GM23338 (cell line): ENCODE measurements around the gene TAPBPL. TPM values are rescaled to one million over a fixed set of nuclear protein-coding genes. Genes with fewer than 3 reads are reported as not detected.

Experiments used
- ATAC-seq: fragments of 200-7000 bp; cut with Tn5 transposase; 3 replicates; pipeline ENCODE4 v1.9.1; 2020
- DNase-seq: peaks from one replicate; pipeline ENCODE4 v3.0.0-alpha.2; 2015; ENCODE audit warnings: low spot score
- H2AFZ ChIP-seq: fragments of 200-600 bp; sonication (generic); 2 replicates; pipeline ENCODE4 v1.8.0; 2016; ENCODE audit warnings: antibody characterized with exemption, mild to moderate bottlenecking, moderate library complexity
- H3F3A ChIP-seq: fragments of 200-600 bp; sonication (generic); replicated peaks from 2 replicates; pipeline ENCODE4 v1.8.0; 2017; ENCODE audit warnings: antibody characterized with exemption, mixed run types, low read depth
- H3K27ac ChIP-seq: fragments of 200-600 bp; sonication (generic); 2 replicates; pipeline ENCODE4 v1.6.1; 2016; ENCODE audit warnings: low read depth
- H3K27me3 ChIP-seq: fragments of 200-600 bp; sonication (generic); 2 replicates; pipeline ENCODE4 v1.8.0; 2016; ENCODE audit warnings: mild to moderate bottlenecking, mixed run types, moderate library complexity; ENCODE audit not compliant: insufficient read depth
- H3K36me3 ChIP-seq: fragments of 200-600 bp; sonication (generic); 2 replicates; pipeline ENCODE4 v1.8.0; 2016; ENCODE audit warnings: mild to moderate bottlenecking; ENCODE audit not compliant: insufficient read depth
- H3K4me1 ChIP-seq: fragments of 200-600 bp; sonication (generic); 2 replicates; pipeline ENCODE4 v1.8.0; 2016; ENCODE audit warnings: mild to moderate bottlenecking, moderate library complexity; ENCODE audit not compliant: insufficient read depth
- H3K4me2 ChIP-seq: fragments of 200-600 bp; sonication (generic); 2 replicates; pipeline ENCODE4 v1.7.1; 2017; ENCODE audit warnings: mixed run types
- H3K4me3 ChIP-seq: fragments of 200-600 bp; sonication (generic); 2 replicates; pipeline ENCODE4 v1.6.1; 2016; ENCODE audit warnings: mixed run types
- H3K79me2 ChIP-seq: fragments of 200-600 bp; sonication (generic); replicated peaks from 2 replicates; pipeline ENCODE4 v1.8.0; 2017; ENCODE audit warnings: mild to moderate bottlenecking; ENCODE audit not compliant: insufficient read depth
- H3K9me2 ChIP-seq: fragments of 200-600 bp; sonication (generic); 2 replicates; pipeline ENCODE4 v1.8.0; 2017; ENCODE audit not compliant: insufficient read depth
- H4K20me1 ChIP-seq: fragments of 200-600 bp; sonication (generic); replicated peaks from 2 replicates; pipeline ENCODE4 v1.8.0; 2017; ENCODE audit warnings: mild to moderate bottlenecking; ENCODE audit not compliant: insufficient read depth
- H3K27ac Mint-ChIP-seq: 2 replicates; pipeline ENCODE4 v1.8.0; 2020; ENCODE audit warnings: inconsistent platforms, mild to moderate bottlenecking, moderate library complexity, mixed read lengths
- H3K27me3 Mint-ChIP-seq: 3 replicates; pipeline ENCODE4 v1.8.0; 2022; ENCODE audit warnings: low read depth, mild to moderate bottlenecking, moderate library complexity, mixed read lengths, inconsistent platforms; ENCODE audit not compliant: insufficient read depth, poor library complexity
- H3K36me3 Mint-ChIP-seq: 3 replicates; pipeline ENCODE4 v1.8.0; 2021; ENCODE audit warnings: low read depth, mild to moderate bottlenecking, inconsistent platforms, moderate library complexity, mixed read lengths
- H3K4me1 Mint-ChIP-seq: 3 replicates; pipeline ENCODE4 v1.8.0; 2020; ENCODE audit warnings: mild to moderate bottlenecking, inconsistent platforms, mixed read lengths
- H3K4me3 Mint-ChIP-seq: 3 replicates; pipeline ENCODE4 v1.8.0; 2021; ENCODE audit warnings: moderate library complexity, mild to moderate bottlenecking, inconsistent platforms, mixed read lengths
- H3K9me3 Mint-ChIP-seq: 3 replicates; pipeline ENCODE4 v1.8.0; 2020; ENCODE audit warnings: moderate library complexity, mild to moderate bottlenecking, inconsistent platforms, mixed read lengths
- CTCF ChIP-seq, 2 experiments: fragments of 200-600 bp in 1 of 2; sonication (generic) in 1 of 2; conservative IDR thresholded peaks; 2 replicates each; pipeline versions ENCODE4 v1.5.1 to v1.6.1; 2016 to 2017; ENCODE audit warnings: antibody characterized with exemption in 2 of 2, low read depth in 2 of 2, mild to moderate bottlenecking in 2 of 2, moderate library complexity in 1 of 2
- ETS1 ChIP-seq: IDR thresholded peaks from 2 replicates; pipeline ENCODE4 v1.6.1; 2016; ENCODE audit warnings: antibody characterized with exemption
- EZH2 ChIP-seq: fragments of 200-600 bp; sonication (generic); IDR thresholded peaks from one replicate; pipeline ENCODE4 v1.8.0; 2017; ENCODE audit warnings: antibody characterized with exemption, mild to moderate bottlenecking, low read depth; ENCODE audit not compliant: unreplicated experiment
- EZH2phosphoT487 ChIP-seq: fragments of 200-600 bp; sonication (generic); IDR thresholded peaks from one replicate; pipeline ENCODE4 v1.8.1; 2018; ENCODE audit warnings: antibody characterized with exemption; ENCODE audit not compliant: unreplicated experiment
- NANOG ChIP-seq: IDR thresholded peaks from 2 replicates; pipeline ENCODE4 v1.6.1; 2016; ENCODE audit warnings: antibody characterized with exemption, borderline replicate concordance
- POLR2AphosphoS5 ChIP-seq: IDR thresholded peaks from 2 replicates; pipeline ENCODE4 v1.6.1; 2016; ENCODE audit warnings: antibody characterized with exemption, low read depth
- REST ChIP-seq: IDR thresholded peaks from one replicate; pipeline ENCODE4 v1.6.1; 2018; ENCODE audit warnings: antibody characterized with exemption; ENCODE audit not compliant: unreplicated experiment
- ZNF114 ChIP-seq: fragments of 250-450 bp; sonication (Bioruptor Pico); IDR thresholded peaks from 2 replicates; pipeline ENCODE4 v1.5.0; 2020; ENCODE audit warnings: mild to moderate bottlenecking, moderate library complexity
- ZNF331 ChIP-seq: fragments of 250-450 bp; sonication (Bioruptor Pico); IDR thresholded peaks from 2 replicates; pipeline ENCODE4 v1.5.0; 2020; ENCODE audit warnings: low read depth, mild to moderate bottlenecking, moderate library complexity
- ZNF462 ChIP-seq: fragments of 250-450 bp; sonication (Bioruptor Pico); IDR thresholded peaks from 2 replicates; pipeline ENCODE4 v1.5.0; 2020; ENCODE audit warnings: mild to moderate bottlenecking, moderate library complexity
- polyA plus RNA-seq: library from polyadenylated mRNA; unstranded; fragments of >200 nt; fragmentation: Nextera tagmentation; extraction: Ambion mirVana; gene quantifications from 2 replicates; pipeline ENCODE4 v1.2.1, GENCODE V29; 2016
- total RNA-seq: library from RNA; depleted of rRNA; stranded (reverse); fragments of >200 nt; shearing (Covaris generic); gene quantifications from 2 replicates; pipeline ENCODE4 v1.2.3, GENCODE V29; 2014

Gene TAPBPL
- total and polyA plus RNA-seq, 2 experiments from 2014 or later: 0.59 to 0.65 TPM

GRCh38 chr12:6425590-6426531, 26.0 kb upstream of the TAPBPL start (continued):
- TF ChIP-seq CTCF (conservative IDR thresholded peaks at IDR 0.05; ENCODE audit: low read depth in 2 of 2) (no peak), EZH2 (no peak)

GRCh38 chr12:6426882-6427671, 24.8 kb upstream of the TAPBPL start:
- Histone ChIP-seq H3K4me2 (no peak overlapping the region), H3K27me3 (no peaks in the 10 kb centered on the region), H3K36me3 (no peaks in the 10 kb centered on the region), H3K4me1 (no peaks in the 10 kb centered on the region), H3F3A (no peaks in the 10 kb centered on the region), H3K79me2 (no peaks in the 10 kb centered on the region), H3K9me2 (no peaks in the 10 kb centered on the region), H2AFZ (no peak overlapping the region), H4K20me1 (no peaks in the 10 kb centered on the region), H3K27ac (no peak overlapping the region), H3K4me3 (no peak overlapping the region)
- ATAC-seq: no peak
- DNase-seq: no peak
- peaks cover 6% of the 10 kb centered on the region for H3K27me3 Mint-ChIP-seq
- no peak overlapping the region for H3K4me3 Mint-ChIP-seq
- H3K9me3 Mint-ChIP-seq: no peaks in the 10 kb centered on the region
- no peak overlapping the region for H3K27ac Mint-ChIP-seq
- H3K36me3 Mint-ChIP-seq: no peaks in the 10 kb centered on the region
- peaks cover 15% of the 10 kb centered on the region; the same call in 2 of the 3 replicates for H3K4me1 Mint-ChIP-seq
- TF ChIP-seq POLR2AphosphoS5 (no peak), ETS1 (no peak), NANOG (no peak), ZNF114 (no peak), ZNF331 (no peak), REST (no peak), ZNF462 (CRISPR knock-in tag) (no peak), EZH2phosphoT487 (no peak)
